ENCODE measurements around the gene POMT2. TPM values are rescaled to one million over a fixed set of nuclear protein-coding genes. Genes with fewer than 3 reads are reported as not detected.

POMT2 gene
- total and polyA plus RNA-seq, 12 donors = 14.0 to 52.3 (median 41.7) TPM

DNA sequence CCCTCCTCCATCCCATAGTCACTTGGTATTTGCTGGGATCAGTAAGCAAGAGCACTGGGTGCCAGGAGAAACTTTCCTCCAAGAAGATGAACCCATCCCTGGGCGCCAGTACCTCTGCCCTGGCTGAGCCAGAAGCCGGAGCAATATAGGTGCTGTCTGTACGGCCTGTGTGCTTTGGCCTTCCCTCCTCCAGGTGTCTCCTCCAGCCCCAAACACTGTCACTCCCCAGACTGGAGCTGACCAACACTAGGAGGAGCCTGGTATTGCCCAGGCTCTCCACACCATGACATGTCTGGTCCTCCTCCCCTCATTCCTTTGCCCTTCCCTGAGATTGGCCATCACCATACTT lies 5.0 kb upstream of the POMT2 start:
- peaks cover 0 to 8% of the 10 kb centered on the region in 2 donors for H3K4me1 ChIP-seq (replicated peaks in 1 of 2)
- no peaks in the 10 kb centered on the region for H3K9me3 ChIP-seq (replicated peaks in 1 of 3)
- H3K27ac ChIP-seq = no peak overlapping the region
- 95 to 97% (median 96%) methylated on average over 3 of the region's 3 CpGs; no CpG with 5 or more reads in 1 of the 4 donors for WGBS, 4 donors
- H3K36me3 ChIP-seq (replicated peaks in 1 of 2) = no peaks in the 10 kb centered on the region
- H3K4me3 ChIP-seq = no peak overlapping the region
- TF ChIP-seq, protein P1, sequence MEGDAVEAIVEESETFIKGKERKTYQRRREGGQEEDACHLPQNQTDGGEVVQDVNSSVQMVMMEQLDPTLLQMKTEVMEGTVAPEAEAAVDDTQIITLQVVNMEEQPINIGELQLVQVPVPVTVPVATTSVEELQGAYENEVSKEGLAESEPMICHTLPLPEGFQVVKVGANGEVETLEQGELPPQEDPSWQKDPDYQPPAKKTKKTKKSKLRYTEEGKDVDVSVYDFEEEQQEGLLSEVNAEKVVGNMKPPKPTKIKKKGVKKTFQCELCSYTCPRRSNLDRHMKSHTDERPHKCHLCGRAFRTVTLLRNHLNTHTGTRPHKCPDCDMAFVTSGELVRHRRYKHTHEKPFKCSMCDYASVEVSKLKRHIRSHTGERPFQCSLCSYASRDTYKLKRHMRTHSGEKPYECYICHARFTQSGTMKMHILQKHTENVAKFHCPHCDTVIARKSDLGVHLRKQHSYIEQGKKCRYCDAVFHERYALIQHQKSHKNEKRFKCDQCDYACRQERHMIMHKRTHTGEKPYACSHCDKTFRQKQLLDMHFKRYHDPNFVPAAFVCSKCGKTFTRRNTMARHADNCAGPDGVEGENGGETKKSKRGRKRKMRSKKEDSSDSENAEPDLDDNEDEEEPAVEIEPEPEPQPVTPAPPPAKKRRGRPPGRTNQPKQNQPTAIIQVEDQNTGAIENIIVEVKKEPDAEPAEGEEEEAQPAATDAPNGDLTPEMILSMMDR (IDR thresholded peaks at IDR 0.05) = no peak
- no peak for TF ChIP-seq POLR2A (IDR thresholded peaks at IDR 0.05)
- no peaks in the 10 kb centered on the region for H3K27me3 ChIP-seq
- intact Hi-C loops (cut with DNase I) = loop anchor here in 1 of 2 donors (10.0 kb wide), 1 partner anchor 49 kb away; the partner anchor contains the start of genes SAMD15 and TMED8
- no peak for DNase-seq

DNA sequence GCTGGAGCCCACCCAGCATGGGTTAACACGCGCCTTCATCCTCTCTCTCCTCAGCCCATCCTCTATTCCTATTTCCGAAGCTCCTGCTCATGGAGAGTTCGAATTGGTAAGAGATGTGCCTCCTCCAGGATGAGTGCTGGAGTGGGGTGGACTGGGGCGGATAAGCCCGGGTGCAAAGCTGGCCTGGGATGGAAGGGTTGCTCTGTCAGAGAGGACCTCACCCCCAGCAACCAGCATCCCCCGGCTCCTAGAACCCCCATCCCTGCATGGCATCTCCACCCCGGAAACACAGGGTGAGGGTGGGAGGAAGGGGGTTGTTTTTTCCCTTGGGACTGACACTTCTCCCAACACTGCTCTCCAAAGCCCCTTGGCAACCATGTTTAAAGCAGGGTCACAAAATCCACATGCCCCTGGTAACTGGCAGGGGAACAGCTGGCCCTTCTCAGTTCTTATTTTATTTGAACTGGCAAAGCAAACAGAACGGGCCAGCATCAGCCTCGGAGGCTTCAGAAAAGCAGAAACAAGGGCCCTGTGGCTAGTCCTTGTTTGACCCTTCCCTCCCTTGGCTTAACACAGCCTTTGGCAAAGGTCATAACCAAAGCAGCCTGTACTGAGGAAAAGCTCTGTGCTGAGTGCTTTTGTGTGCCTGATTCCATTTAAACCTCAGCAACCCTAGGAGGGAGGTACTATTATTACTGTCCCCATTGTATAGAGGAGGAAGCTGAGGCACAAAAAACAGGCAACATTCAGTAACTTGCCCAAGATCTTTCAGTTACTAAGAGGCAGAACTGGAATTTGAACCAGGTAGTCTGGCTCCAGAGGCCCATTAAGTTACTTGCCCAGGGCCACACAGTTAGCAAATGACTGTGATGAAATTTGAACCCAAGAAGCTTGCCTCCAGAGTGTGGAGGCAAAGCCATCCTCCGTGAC lies 4.4 kb upstream of the POMT2 start:
- Histone ChIP-seq H3K36me3 (replicated peaks in 1 of 2) (no peaks in the 10 kb centered on the region), H3K27me3 (no peaks in the 10 kb centered on the region), H3K9me3 (replicated peaks in 1 of 3) (no peaks in the 10 kb centered on the region), H3K4me3 (no peak overlapping the region), H3K4me1 (replicated peaks in 1 of 2) (peaks cover 0 to 8% of the 10 kb centered on the region in 2 donors), H3K27ac (no peak overlapping the region)
- no peak for TF ChIP-seq POLR2A (IDR thresholded peaks at IDR 0.05)
- TF ChIP-seq, protein P1 (IDR thresholded peaks at IDR 0.05) = no peak
- DNase-seq = no peak
- intact Hi-C loops (cut with DNase I) = loop anchor here in 1 of 2 donors (10.0 kb wide), 1 partner anchor 50 kb away; the partner anchor contains the start of genes SAMD15 and TMED8
- 87 to 90% (median 89%) methylated on average over 11 of the region's 11 CpGs for WGBS, 4 donors

DNA sequence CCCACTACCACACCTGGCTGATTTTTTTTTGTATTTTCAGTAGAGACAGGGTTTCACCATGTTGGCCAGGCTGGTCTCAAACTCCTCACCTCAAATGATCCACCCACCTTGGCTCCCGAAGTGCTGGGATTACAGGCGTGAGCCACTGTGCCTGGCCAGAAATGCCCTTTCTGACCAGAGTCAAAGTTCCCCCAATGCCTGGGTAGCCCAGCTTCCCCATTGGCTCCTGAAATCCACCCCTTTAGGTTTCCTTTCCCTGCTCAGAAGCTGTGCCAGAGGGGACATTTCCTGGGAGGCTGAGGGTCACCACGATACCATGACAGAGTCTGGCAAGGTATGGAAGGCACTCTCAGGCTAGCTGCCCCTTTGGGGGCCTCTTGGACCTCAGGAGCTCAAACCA lies 3.6 kb upstream of the POMT2 start:
- DNase-seq = no peak
- no peaks in the 10 kb centered on the region for H3K36me3 ChIP-seq (replicated peaks in 1 of 2)
- peaks cover 7 to 16% of the 10 kb centered on the region in 2 donors for H3K4me1 ChIP-seq (replicated peaks in 1 of 2)
- no peaks in the 10 kb centered on the region for H3K27me3 ChIP-seq
- no peaks in the 10 kb centered on the region for H3K9me3 ChIP-seq (replicated peaks in 1 of 3)
- no peak overlapping the region for H3K27ac ChIP-seq
- 89 to 100% (median 94%) methylated on average over 2 to 3 of the region's 3 CpGs for WGBS, 4 donors
- no peak overlapping the region for H3K4me3 ChIP-seq
- intact Hi-C loops (cut with DNase I) = loop anchor here in 1 of 2 donors (10.0 kb wide), 1 partner anchor 51 kb away; the partner anchor contains the start of genes SAMD15 and TMED8
- TF ChIP-seq, protein P1 (IDR thresholded peaks at IDR 0.05) = no peak
- no peak for TF ChIP-seq POLR2A (IDR thresholded peaks at IDR 0.05)

DNA sequence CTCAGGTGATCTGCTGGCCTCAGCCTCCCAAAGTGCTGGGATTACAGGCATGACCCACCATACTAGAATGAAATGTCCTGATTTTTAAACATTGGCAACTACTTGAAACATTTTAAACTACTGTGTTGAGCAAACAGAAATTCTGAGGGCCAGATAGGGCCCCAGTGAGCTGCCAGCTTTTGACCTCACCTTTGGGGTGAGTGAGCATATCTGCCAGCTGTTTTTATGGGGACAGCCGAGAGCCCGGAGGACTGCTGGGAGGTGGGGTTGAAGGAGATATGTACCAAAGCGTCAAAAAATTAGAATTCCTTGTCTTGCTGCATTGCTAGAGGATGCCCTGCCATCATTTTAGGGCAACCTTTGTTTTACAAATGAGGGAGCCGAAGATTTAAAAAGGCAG lies 2.9 kb upstream of the POMT2 start:
- DNase-seq = no peak

More for the DNA sequence above, 2.9 kb upstream of the POMT2 start:
- TF ChIP-seq POLR2A (IDR thresholded peaks at IDR 0.05) = no peak
- TF ChIP-seq, protein P1 (IDR thresholded peaks at IDR 0.05) = no peak
- Histone ChIP-seq H3K4me1 (replicated peaks in 1 of 2) (peaks cover 8 to 19% of the 10 kb centered on the region in 2 donors), H3K27me3 (no peaks in the 10 kb centered on the region), H3K36me3 (replicated peaks in 1 of 2) (no peaks in the 10 kb centered on the region), H3K4me3 (no peak overlapping the region), H3K9me3 (replicated peaks in 1 of 3) (no peaks in the 10 kb centered on the region), H3K27ac (no peak overlapping the region)
- WGBS, 4 donors = 81 to 87% (median 84%) methylated on average over 4 of the region's 4 CpGs
- intact Hi-C loops (cut with DNase I) = loop anchor here in 1 of 2 donors (10.0 kb wide), 1 partner anchor 51 kb away; the partner anchor contains the start of genes SAMD15 and TMED8
